Suppressor macrophage treated with lipopolysaccharide for 1 hour (primary cell): Measurements from ENCODE around the gene RFC4.
"Not testable (repeated sequence)": the region's sequence is repeated elsewhere in the genome, so short reads cannot be mapped to it uniquely, and the experiment has no call there.

Source experiments
- DNase-seq, 3 donors: peaks; one replicate each; pipeline ENCODE4 v3.0.0-alpha.2; 2020 to 2022

The RFC4 gene

GRCh38 chr3:186806089-186807055, at the start of gene RFC4:
Gene RFC4 (minus strand): TSS chr3:186806482. CDS start chr3:186804713, 1,769 bp downstream.
- DNase-seq: peak; percentile 77 to 88 (median 81)

GRCh38 chr3:186854954-186855353, 48.7 kb upstream of the RFC4 start:
- DNase-seq: no peak

DNA sequence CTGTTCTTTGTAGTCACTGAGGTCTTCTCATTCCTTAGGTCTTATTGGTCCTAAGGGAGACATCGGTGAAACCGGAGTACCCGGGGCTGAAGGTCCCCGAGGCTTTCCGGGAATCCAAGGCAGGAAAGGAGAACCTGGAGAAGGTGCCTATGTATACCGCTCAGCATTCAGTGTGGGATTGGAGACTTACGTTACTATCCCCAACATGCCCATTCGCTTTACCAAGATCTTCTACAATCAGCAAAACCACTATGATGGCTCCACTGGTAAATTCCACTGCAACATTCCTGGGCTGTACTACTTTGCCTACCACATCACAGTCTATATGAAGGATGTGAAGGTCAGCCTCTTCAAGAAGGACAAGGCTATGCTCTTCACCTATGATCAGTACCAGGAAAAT, 47.9 kb upstream of the RFC4 start:
- DNase-seq: no peak

DNA sequence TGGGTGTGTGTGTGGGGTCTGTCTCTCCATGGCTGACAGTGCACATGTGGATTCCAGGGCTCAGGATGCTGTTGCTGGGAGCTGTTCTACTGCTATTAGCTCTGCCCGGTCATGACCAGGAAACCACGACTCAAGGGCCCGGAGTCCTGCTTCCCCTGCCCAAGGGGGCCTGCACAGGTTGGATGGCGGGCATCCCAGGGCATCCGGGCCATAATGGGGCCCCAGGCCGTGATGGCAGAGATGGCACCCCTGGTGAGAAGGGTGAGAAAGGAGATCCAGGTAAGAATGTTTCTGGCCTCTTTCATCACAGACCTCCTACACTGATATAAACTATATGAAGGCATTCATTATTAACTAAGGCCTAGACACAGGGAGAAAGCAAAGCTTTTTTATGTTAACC, 46.7 kb upstream of the RFC4 start:
- DNase-seq: no peak

GRCh38 chr3:186851835-186852234, 45.6 kb upstream of the RFC4 start:
- DNase-seq: not testable (repeated sequence)

GRCh38 chr3:186849374-186849975, 43.2 kb upstream of the RFC4 start:
- peak; percentile 31 to 59 (median 54) for DNase-seq

DNA sequence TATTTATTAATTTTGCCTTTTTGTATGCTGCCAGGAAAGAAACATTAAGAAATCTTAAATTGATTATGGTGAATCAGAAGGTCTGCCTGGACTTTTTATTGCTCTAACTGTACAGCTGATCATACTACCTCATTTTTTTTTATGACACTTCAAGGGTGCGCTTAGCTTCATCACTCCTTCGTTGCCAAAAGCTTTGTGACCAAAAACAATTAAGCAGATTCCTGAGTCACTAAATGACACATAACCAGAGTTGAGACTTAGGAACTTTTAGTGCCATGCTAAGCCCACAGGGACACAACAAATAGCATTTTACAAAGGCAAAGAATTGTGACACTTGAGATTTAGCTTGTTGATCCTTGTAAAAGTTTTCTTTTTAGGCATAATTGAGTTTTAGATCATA, 41.2 kb upstream of the RFC4 start:
- no peak for DNase-seq

- DNase-seq: peak in 1 of 3 donors; percentile 20
These were observed 39.5 kb upstream of the RFC4 start for GRCh38 chr3:186845756-186846155.

DNA sequence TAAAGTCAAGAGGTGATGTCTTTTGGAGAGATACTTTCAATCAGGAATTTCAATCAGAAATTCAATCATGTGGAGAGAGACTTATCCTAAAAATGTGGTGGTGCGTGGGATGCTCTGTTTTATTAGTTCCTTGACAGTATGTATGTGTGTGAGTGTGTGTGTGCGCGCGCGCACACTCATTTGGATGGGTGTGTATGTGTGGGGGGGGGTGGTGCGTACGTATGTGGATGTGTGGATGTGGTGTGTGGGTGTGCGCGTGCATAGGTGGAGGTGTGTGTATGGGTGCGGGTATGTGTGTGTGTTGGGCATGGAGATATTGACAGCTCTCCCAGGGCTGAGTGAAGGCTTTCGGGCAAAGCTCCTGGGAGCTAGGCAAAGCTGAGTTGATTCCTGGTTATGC, 38.6 kb upstream of the RFC4 start:
- DNase-seq: no peak

DNA sequence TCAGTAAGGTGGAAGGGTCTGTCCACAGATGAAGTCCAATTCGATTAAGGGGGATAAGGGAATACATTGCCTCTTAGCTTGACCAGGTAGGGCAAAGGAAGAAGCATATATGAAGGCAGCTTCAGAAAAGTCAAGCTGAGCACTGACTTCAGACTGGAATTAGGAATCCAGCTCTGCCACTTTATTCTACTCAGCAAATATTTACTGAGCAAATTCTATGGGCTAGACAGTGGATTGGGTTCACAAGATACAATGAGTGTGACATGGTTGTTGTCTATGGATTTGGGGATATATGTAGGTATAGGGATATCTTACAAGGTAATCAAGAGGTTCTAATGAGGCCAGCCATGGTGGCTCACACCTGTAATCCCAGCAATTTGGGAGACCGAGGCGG, 36.8 kb upstream of the RFC4 start:
- no peak for DNase-seq

GRCh38 chr3:186842426-186843038, 36.2 kb upstream of the RFC4 start, which contains the start of gene ADIPOQ:
Gene ADIPOQ (plus strand): TSS chr3:186842710. CDS start chr3:186853059, 10,349 bp downstream.
- DNase-seq: no peak

DNA sequence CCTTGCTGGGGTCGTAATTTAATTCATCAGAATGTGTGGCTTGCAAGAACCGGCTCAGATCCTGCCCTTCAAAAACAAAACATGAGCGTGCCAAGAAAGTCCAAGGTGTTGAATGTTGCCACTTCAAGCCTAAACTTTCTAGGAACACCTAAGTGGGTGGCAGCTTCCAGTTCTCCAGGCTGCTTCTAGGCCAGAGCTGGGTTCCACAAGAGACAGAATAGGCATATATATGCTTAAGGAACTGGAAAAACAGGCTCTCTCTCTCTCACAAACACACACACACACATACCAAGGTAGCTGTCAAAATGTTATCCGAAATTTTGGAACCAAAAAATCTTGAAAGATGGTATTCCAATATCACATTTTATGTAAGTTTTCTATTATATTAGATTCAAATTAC, 35.3 kb upstream of the RFC4 start:
- no peak for DNase-seq

DNA sequence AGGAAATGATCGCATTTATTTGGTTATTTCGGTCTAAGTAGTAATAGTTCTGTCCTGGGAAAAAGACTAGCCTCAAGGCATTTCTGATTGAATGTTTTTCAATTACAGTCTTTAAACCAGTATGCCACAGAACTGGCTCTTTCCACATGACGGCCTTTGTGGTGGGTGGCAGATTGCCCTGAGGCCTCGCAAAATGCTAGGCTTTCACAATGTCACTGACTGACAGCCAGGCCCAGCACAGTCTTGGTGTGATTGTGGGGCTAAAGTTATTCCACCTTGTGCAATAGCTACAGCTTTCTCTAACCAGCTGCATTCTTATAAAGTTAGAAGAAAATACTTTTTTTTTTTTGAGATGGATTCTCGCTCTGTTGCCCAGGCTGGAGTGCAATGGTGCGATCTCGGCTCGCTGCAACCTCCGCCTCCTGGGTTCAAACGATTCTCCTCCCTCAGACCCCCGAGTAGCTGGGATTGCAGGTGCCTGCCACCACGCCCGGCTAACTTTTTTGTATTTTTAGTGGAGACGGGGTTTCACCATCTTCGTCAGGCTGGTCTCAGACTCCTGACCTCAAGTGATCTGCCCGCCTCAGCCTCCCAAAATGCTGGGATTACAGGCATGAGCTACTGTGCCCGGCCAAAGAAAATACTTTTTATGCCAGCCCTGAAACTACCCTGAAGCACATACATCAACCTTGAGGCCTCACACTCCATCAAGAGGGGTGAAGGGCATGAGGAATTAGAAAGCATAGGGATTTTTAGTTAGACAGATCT, 33.8 kb upstream of the RFC4 start:
- peak in 1 of 3 donors; percentile 42 for DNase-seq

GRCh38 chr3:186832276-186832675, 26.0 kb upstream of the RFC4 start:
- DNase-seq: no peak

- DNase-seq: no peak
These were observed 25.5 kb upstream of the RFC4 start for GRCh38 chr3:186831798-186832197.

GRCh38 chr3:186828340-186828739, 22.1 kb upstream of the RFC4 start:
- DNase-seq: no peak

- peak; percentile 93 to 98 (median 97) for DNase-seq
These were observed 20.9 kb upstream of the RFC4 start for GRCh38 chr3:186826976-186827857.

DNA sequence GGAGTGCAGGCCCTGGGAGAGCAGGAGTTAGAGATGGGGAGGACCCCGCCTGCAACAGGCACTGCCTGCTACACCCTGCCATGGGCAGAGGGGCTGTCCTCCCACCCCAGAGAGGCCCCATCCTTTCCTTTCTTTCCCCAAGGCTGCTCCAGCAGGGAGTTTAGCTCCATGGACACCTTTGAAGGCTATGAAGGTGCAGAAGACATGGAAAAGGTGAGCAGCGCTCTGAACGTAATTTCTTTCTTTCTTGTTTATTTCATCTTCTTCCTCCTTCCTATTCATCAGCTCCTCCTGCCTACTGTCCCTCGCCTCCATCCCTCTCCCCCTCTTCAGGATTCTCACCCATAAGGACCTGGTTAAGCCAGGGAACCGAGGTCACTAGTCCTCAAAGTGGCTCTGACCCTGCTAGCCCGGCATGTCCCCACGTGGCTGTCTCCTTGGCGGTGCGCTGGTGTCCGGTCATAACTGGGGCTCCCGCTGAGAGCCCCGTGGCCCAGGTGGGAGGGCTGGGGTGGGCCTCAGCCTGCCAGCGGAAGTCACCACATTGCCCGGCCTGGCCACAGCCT, 20.2 kb upstream of the RFC4 start:
- DNase-seq: no peak

- DNase-seq: no peak
These were observed 19.7 kb upstream of the RFC4 start for GRCh38 chr3:186825872-186826409.

- DNase-seq: peak; percentile 35 to 46 (median 45)
These were observed 19.1 kb upstream of the RFC4 start for GRCh38 chr3:186825294-186825821.
